NCI-H2081 (cell line): ENCODE data around the gene KBTBD3.
"Not testable (repeated sequence)": the region's sequence is repeated elsewhere in the genome, so short reads cannot be mapped to it uniquely, and the experiment has no call there.

Source experiments
- DNase-seq, 2 experiments: peaks; one replicate each; lab custom pipeline; 2025; lab: John Stamatoyannopoulos, UW

KBTBD3 gene

DNA sequence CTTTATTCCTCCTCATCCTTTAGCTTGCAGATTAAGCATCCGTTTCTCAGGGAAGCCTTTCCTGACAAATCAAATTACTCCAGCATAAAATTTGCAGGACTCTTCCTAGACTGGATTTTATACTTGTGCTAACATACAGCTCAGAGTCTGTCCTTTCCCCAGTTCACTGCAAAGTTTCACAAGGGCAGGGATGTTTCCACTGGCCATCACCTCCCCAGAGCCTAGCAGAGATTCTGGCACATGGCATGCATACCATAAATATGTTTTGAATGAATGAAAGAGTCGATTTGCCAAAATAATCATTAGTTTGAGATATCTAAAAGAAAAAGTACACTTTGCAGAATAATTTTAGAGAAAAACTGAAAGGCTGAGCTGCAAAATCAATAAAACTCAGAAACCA lies 65.7 kb downstream of the KBTBD3 start:
- no peak for DNase-seq

DNA sequence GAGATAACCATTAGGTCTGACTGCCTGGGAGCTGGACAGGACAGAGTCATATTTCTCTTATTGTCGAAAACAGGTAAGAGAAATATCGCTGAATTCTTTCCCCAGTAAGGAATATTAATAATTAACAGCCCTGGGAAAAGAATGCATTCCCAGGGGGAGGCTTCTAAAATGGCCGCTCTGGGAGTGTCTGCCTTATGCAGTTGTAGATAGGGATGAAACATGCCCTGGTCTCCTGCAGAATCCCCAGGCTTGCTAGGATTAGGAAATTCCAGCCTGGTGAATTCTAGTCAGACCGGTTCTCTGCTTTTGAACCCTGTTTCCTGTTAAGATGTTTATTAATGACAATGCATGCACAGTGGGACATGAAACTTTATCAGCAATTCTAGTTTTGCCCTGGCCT lies 74.1 kb downstream of the KBTBD3 start:
- DNase-seq, result not testable (repeated sequence)

DNA sequence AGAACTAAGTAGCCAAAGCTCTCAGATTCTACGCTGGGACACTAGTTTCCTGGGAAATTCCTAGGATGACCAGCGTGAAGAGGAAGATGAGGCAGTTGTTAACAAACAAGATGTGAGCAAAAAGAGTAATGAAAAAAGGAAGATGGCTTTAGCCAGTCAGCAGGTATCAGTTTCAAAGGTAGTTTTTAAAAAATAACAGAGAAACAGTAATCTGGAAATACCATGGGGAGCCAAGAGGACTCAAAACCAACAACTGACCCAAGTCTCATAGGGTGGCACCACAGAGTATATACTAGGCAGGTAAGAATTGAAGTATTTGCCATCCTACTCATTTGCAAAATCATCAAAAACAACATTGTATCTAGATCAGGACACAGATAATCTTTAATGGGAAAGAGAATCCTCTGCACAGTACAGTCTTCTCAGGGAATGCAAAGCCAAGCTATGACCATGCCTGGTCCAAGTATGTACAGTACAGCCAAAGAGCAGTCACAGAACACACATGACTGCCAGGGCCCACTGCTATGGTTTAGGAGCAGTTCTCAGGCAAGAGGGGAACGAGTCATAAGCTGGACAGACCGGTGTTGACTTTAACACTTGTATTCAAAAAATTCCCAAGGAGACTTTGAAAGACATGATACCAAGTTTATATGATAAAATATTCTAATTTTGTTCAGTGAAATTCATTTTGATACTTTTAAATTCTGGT lies 75.7 kb downstream of the KBTBD3 start:
- no peak for DNase-seq
